ENCODE measurements around the gene GALNT7. TPM values are rescaled to one million over a fixed set of nuclear protein-coding genes. Genes with fewer than 3 reads are reported as not detected.

GALNT7 gene
- total and polyA plus RNA-seq, 4 donors = 0.65 to 13.0 (median 2.1) TPM

- no peak overlapping the region for H3K9ac ChIP-seq (ENCODE audit: low read depth in 1 of 2, low read length in 2 of 2)
- DNase-seq (ENCODE audit: low spot score) = no peak
- H3K36me3 ChIP-seq (ENCODE audit: control insufficient read depth in 4 of 4, insufficient read depth in 3 of 4, low read depth in 1 of 4, low read length in 3 of 4) = no peaks in the 10 kb centered on the region
- TF ChIP-seq EGR1 (IDR thresholded peaks at IDR 0.05; ENCODE audit: low read depth in 2 of 2) = no peak
- TF ChIP-seq FOXA1 (IDR thresholded peaks at IDR 0.05) = no peak
- no peak for TF ChIP-seq RXRA (IDR thresholded peaks at IDR 0.05)
- no peak for TF ChIP-seq YY1 (IDR thresholded peaks at IDR 0.05)
- TF ChIP-seq NR2F2 (IDR thresholded peaks at IDR 0.05) = no peak
- TF ChIP-seq ATF3 (IDR thresholded peaks at IDR 0.05) = no peak
- no peak for TF ChIP-seq REST (IDR thresholded peaks at IDR 0.05)
- no peak for TF ChIP-seq GABPA (IDR thresholded peaks at IDR 0.05 in 1 of 2, conservative IDR thresholded peaks at IDR 0.05 in 1 of 2)
- no peak overlapping the region for H3K27ac ChIP-seq (ENCODE audit: low read depth in 1 of 2, low read length in 2 of 2)
- H3K27me3 ChIP-seq (ENCODE audit: control insufficient read depth in 4 of 4, insufficient read depth in 4 of 4, low read length in 3 of 4) = no peaks in the 10 kb centered on the region
- WGBS = 87% methylated on average over 4 of the region's 4 CpGs
- H3K9me3 ChIP-seq (ENCODE audit: control insufficient read depth in 4 of 4, low read length in 3 of 4) = peaks cover 3 to 19% (median 4%) of the 10 kb centered on the region in 4 donors
- H3K4me3 ChIP-seq (ENCODE audit: low read depth in 1 of 3, low read length in 3 of 3) = no peak overlapping the region
- H3K4me1 ChIP-seq (ENCODE audit: control insufficient read depth in 4 of 4, insufficient read depth in 4 of 4, low read length in 3 of 4) = no peaks in the 10 kb centered on the region
These were observed 112.4 kb downstream of the GALNT7 start for GRCh38 chr4:173280998-173281397.

GRCh38 chr4:173281406-173282255 is 113.0 kb downstream of the GALNT7 start:
- WGBS = 83% methylated on average over 14 of the region's 14 CpGs
- no peak for TF ChIP-seq REST (IDR thresholded peaks at IDR 0.05)
- no peak for TF ChIP-seq YY1 (IDR thresholded peaks at IDR 0.05)
- no peak for TF ChIP-seq CTCF (IDR thresholded peaks at IDR 0.05; ENCODE audit: low read depth, low read length, missing input control)
- TF ChIP-seq GABPA (IDR thresholded peaks at IDR 0.05 in 1 of 2, conservative IDR thresholded peaks at IDR 0.05 in 1 of 2) = no peak
- TF ChIP-seq EGR1 (IDR thresholded peaks at IDR 0.05; ENCODE audit: low read depth in 2 of 2) = no peak
- no peak for TF ChIP-seq JUND (IDR thresholded peaks at IDR 0.05)
- no peak for TF ChIP-seq HNF4A (conservative IDR thresholded peaks at IDR 0.05)
- no peak for TF ChIP-seq RAD21 (IDR thresholded peaks at IDR 0.05)
- TF ChIP-seq ATF3 (IDR thresholded peaks at IDR 0.05) = no peak
- TF ChIP-seq FOXA1 (IDR thresholded peaks at IDR 0.05) = no peak
- TF ChIP-seq MAX (IDR thresholded peaks at IDR 0.05) = no peak
- no peak for TF ChIP-seq FOXA2 (IDR thresholded peaks at IDR 0.05)
- no peak overlapping the region for H3K9ac ChIP-seq (ENCODE audit: low read depth in 1 of 2, low read length in 2 of 2)
- DNase-seq (ENCODE audit: low spot score) = no peak
- H3K27ac ChIP-seq (ENCODE audit: low read depth in 1 of 2, low read length in 2 of 2) = no peak overlapping the region
- no peak overlapping the region for H3K4me3 ChIP-seq (ENCODE audit: low read depth in 1 of 3, low read length in 3 of 3)
- peaks cover 4 to 25% (median 7%) of the 10 kb centered on the region in 4 donors for H3K9me3 ChIP-seq (ENCODE audit: control insufficient read depth in 4 of 4, low read length in 3 of 4)
- H3K27me3 ChIP-seq (ENCODE audit: control insufficient read depth in 4 of 4, insufficient read depth in 4 of 4, low read length in 3 of 4) = no peaks in the 10 kb centered on the region
- H3K4me1 ChIP-seq (ENCODE audit: control insufficient read depth in 4 of 4, insufficient read depth in 4 of 4, low read length in 3 of 4) = no peaks in the 10 kb centered on the region
- no peaks in the 10 kb centered on the region for H3K36me3 ChIP-seq (ENCODE audit: control insufficient read depth in 4 of 4, insufficient read depth in 3 of 4, low read depth in 1 of 4, low read length in 3 of 4)
